Vagina (tissue), 2 donors: Measurements from ENCODE around the gene TEKT5.

Experiments
- POLR2AphosphoS5 ChIP-seq, 2 donors: sonication (generic); formaldehyde crosslinking; IDR thresholded peaks; one replicate each; pipeline ENCODE4 v1.9.0; 2017; ENCODE audit warnings: antibody characterized with exemption in 2 of 2, mild to moderate bottlenecking in 2 of 2, low read depth in 1 of 2; ENCODE audit not compliant: insufficient read depth in 1 of 2
- TF ChIP-seq, protein P1 (sequence below), 3 experiments: fragments of 450-650 bp in 2 of 3; fragments of 200-600 bp in 1 of 3; sonication (generic) in 1 of 3; IDR thresholded peaks; one replicate each; pipeline ENCODE4 v1.5.1; 2017 to 2019; ENCODE audit warnings: antibody characterized with exemption in 3 of 3, mild to moderate bottlenecking in 2 of 3, moderate library complexity in 2 of 3

DNA sequence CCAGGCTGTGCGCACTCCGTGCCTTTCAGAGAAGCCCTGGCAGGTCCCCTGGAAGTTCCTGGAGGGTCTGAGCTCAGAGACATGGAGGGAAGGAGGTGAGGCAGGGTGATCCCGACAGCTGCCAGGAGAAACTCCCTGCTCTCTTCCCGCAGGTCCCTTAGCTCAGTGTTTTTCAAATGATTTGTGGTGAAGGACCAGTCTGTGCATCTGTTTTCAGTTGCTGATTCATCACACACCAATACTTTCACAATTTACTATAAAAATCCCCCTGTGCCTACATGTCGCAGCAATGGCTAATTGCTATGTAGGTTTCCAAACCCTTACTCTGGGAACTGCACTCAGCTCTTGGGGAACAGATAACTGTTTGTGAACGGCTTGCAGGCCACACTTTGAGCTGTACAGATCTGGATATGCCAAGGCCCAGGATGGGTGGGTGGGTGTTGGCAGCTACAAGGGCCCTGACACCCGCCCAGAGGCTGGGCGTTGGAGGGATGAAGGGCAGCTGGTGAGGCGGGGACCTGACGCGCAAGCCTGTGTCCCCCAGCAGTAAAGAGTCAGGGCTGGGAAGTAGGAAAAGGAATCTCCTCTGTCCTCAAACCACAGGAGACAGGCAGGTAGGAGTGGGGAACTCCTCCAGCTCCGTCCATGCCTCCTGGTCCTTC is 93.8 kb downstream of the TEKT5 start:
- TF ChIP-seq, protein P1, sequence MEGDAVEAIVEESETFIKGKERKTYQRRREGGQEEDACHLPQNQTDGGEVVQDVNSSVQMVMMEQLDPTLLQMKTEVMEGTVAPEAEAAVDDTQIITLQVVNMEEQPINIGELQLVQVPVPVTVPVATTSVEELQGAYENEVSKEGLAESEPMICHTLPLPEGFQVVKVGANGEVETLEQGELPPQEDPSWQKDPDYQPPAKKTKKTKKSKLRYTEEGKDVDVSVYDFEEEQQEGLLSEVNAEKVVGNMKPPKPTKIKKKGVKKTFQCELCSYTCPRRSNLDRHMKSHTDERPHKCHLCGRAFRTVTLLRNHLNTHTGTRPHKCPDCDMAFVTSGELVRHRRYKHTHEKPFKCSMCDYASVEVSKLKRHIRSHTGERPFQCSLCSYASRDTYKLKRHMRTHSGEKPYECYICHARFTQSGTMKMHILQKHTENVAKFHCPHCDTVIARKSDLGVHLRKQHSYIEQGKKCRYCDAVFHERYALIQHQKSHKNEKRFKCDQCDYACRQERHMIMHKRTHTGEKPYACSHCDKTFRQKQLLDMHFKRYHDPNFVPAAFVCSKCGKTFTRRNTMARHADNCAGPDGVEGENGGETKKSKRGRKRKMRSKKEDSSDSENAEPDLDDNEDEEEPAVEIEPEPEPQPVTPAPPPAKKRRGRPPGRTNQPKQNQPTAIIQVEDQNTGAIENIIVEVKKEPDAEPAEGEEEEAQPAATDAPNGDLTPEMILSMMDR (IDR thresholded peaks at IDR 0.05): no peak
- no peak for TF ChIP-seq POLR2AphosphoS5 (IDR thresholded peaks at IDR 0.05; ENCODE audit: insufficient read depth in 1 of 2, low read depth in 1 of 2)
